ENCODE data around the gene PSPH. TPM values are rescaled to one million over a fixed set of nuclear protein-coding genes. Genes with fewer than 3 reads are reported as not detected.
"Not testable (repeated sequence)": the region's sequence is repeated elsewhere in the genome, so short reads cannot be mapped to it uniquely, and the experiment has no call there.

The PSPH gene
- total RNA-seq, 1 experiment from 2014 or later: 49.3 TPM

- Mint-ChIP-seq H3K27ac (no peak overlapping the region), H3K9me3 (no peaks in the 10 kb centered on the region), H3K4me3 (no peak overlapping the region), H3K36me3 (peaks cover 41% of the 10 kb centered on the region), H3K4me1 (peaks cover 3% of the 10 kb centered on the region), H3K27me3 (ENCODE audit: low read depth) (no peaks in the 10 kb centered on the region)
- DNase-seq (ENCODE audit: low spot score): no peak
- ChIA-PET CTCF (interaction anchor here (1.0 kb wide), 1 partner anchor 12 kb away, joined by 5 read pairs; no protein-coding TSS in a partner anchor), POLR2A (interaction anchor here (1.1 kb wide), 1 partner anchor 43 kb away, joined by 3 read pairs; no protein-coding TSS in a partner anchor)
- TF ChIP-seq, protein P1, sequence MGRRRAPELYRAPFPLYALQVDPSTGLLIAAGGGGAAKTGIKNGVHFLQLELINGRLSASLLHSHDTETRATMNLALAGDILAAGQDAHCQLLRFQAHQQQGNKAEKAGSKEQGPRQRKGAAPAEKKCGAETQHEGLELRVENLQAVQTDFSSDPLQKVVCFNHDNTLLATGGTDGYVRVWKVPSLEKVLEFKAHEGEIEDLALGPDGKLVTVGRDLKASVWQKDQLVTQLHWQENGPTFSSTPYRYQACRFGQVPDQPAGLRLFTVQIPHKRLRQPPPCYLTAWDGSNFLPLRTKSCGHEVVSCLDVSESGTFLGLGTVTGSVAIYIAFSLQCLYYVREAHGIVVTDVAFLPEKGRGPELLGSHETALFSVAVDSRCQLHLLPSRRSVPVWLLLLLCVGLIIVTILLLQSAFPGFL (CRISPR knock-in tag; IDR thresholded peaks at IDR 0.05; ENCODE audit: borderline replicate concordance): no peak
- TF ChIP-seq MYBL2 (CRISPR knock-in tag; IDR thresholded peaks at IDR 0.05) (no peak), MXD4 (CRISPR knock-in tag; IDR thresholded peaks at IDR 0.05; ENCODE audit: borderline replicate concordance) (no peak), GABPB1 (CRISPR knock-in tag; IDR thresholded peaks at IDR 0.05) (no peak), ESRRA (CRISPR knock-in tag; IDR thresholded peaks at IDR 0.05; ENCODE audit: borderline replicate concordance) (no peak)
- ATAC-seq: no peak
These were observed 26.4 kb upstream of the PSPH start for GRCh38 chr7:56077681-56078080.

DNA sequence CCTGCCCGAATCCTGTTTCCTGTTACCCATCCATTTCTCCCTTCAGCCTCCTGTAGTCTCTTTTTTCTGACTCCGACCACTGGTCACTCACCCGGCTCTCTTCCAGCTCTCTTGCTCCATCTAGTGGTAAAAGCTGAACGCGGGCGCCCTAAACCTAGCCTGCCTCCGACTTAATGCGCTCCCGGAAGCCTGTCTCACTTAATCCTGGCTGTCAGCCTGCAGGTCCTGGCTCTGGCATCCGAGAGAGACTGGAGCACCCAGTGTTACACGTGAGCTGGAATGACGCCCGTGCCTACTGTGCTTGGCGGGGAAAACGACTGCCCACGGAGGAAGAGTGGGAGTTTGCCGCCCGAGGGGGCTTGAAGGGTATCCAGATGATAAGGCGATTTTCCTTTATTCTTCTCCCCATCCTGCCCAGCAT is 23.1 kb upstream of the PSPH start:
- Mint-ChIP-seq H3K4me1 (peaks cover 3% of the 10 kb centered on the region), H3K27me3 (ENCODE audit: low read depth) (no peaks in the 10 kb centered on the region), H3K27ac (peak overlapping the region; percentile 98), H3K36me3 (peaks cover 41% of the 10 kb centered on the region), H3K4me3 (no peak overlapping the region), H3K9me3 (no peaks in the 10 kb centered on the region)
- TF ChIP-seq GRHL2 (CRISPR knock-in tag; IDR thresholded peaks at IDR 0.05; ENCODE audit: insufficient replicate concordance, severe bottlenecking): no peak
- no peak for TF ChIP-seq PRRX2 (CRISPR knock-in tag; IDR thresholded peaks at IDR 0.05)
- TF ChIP-seq, protein P2, sequence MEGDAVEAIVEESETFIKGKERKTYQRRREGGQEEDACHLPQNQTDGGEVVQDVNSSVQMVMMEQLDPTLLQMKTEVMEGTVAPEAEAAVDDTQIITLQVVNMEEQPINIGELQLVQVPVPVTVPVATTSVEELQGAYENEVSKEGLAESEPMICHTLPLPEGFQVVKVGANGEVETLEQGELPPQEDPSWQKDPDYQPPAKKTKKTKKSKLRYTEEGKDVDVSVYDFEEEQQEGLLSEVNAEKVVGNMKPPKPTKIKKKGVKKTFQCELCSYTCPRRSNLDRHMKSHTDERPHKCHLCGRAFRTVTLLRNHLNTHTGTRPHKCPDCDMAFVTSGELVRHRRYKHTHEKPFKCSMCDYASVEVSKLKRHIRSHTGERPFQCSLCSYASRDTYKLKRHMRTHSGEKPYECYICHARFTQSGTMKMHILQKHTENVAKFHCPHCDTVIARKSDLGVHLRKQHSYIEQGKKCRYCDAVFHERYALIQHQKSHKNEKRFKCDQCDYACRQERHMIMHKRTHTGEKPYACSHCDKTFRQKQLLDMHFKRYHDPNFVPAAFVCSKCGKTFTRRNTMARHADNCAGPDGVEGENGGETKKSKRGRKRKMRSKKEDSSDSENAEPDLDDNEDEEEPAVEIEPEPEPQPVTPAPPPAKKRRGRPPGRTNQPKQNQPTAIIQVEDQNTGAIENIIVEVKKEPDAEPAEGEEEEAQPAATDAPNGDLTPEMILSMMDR (IDR thresholded peaks at IDR 0.05): peak; percentile 85
- DNase-seq (ENCODE audit: low spot score): peak; percentile 86
- peak; percentile 94 for ATAC-seq
- ChIA-PET POLR2A (interaction anchor here (0.6 to 2.6 kb wide), 3 partner anchors 9 to 42 kb away, joined by 4 to 16 read pairs (median 13); partner anchors contain the start of genes CCT6A and PSPH), CTCF (interaction anchor here (0.5 to 2.4 kb wide), 18 partner anchors 9 to 433 kb away, joined by 3 to 18 read pairs (median 5); partner anchors contain the start of genes CCT6A, NIPSNAP2, PHKG1 and PSPH)

GRCh38 chr7:56066376-56066775 is 15.1 kb upstream of the PSPH start:
- ATAC-seq; CTCF ChIA-PET; H3K27ac Mint-ChIP-seq; H3K27me3 Mint-ChIP-seq (ENCODE audit: low read depth); H3K9me3 Mint-ChIP-seq; DNase-seq (ENCODE audit: low spot score); POLR2A ChIA-PET; H3K4me3 Mint-ChIP-seq: not testable (repeated sequence)
- Mint-ChIP-seq H3K4me1 (peaks cover 16% of the 10 kb centered on the region), H3K36me3 (peaks cover 48% of the 10 kb centered on the region)

- ATAC-seq (peak; percentile 90), DNase-seq (ENCODE audit: low spot score) (peak; percentile 88)
- Mint-ChIP-seq H3K9me3 (no peaks in the 10 kb centered on the region), H3K4me1 (peaks cover 16% of the 10 kb centered on the region), H3K27ac (peak within 1 kb of the TSS; percentile 83), H3K4me3 (peak within 1 kb of the TSS; percentile 90), H3K27me3 (ENCODE audit: low read depth) (no peaks in the 10 kb centered on the region), H3K36me3 (peaks cover 56% of the 10 kb centered on the region)
- ChIA-PET POLR2A (interaction anchor here (0.6 to 2.9 kb wide), 4 partner anchors 13 to 432 kb away, joined by 3 to 41 read pairs (median 10); partner anchors contain the start of genes CCT6A and PSPH), CTCF (interaction anchor here (0.7 to 2.3 kb wide), 6 partner anchors 10 to 100 kb away, joined by 3 to 13 read pairs (median 6); partner anchors contain the start of genes CCT6A, NIPSNAP2 and PSPH)
- no peak for TF ChIP-seq FOXJ3 (CRISPR knock-in tag; IDR thresholded peaks at IDR 0.05; ENCODE audit: borderline replicate concordance)
- TF ChIP-seq, protein P3, sequence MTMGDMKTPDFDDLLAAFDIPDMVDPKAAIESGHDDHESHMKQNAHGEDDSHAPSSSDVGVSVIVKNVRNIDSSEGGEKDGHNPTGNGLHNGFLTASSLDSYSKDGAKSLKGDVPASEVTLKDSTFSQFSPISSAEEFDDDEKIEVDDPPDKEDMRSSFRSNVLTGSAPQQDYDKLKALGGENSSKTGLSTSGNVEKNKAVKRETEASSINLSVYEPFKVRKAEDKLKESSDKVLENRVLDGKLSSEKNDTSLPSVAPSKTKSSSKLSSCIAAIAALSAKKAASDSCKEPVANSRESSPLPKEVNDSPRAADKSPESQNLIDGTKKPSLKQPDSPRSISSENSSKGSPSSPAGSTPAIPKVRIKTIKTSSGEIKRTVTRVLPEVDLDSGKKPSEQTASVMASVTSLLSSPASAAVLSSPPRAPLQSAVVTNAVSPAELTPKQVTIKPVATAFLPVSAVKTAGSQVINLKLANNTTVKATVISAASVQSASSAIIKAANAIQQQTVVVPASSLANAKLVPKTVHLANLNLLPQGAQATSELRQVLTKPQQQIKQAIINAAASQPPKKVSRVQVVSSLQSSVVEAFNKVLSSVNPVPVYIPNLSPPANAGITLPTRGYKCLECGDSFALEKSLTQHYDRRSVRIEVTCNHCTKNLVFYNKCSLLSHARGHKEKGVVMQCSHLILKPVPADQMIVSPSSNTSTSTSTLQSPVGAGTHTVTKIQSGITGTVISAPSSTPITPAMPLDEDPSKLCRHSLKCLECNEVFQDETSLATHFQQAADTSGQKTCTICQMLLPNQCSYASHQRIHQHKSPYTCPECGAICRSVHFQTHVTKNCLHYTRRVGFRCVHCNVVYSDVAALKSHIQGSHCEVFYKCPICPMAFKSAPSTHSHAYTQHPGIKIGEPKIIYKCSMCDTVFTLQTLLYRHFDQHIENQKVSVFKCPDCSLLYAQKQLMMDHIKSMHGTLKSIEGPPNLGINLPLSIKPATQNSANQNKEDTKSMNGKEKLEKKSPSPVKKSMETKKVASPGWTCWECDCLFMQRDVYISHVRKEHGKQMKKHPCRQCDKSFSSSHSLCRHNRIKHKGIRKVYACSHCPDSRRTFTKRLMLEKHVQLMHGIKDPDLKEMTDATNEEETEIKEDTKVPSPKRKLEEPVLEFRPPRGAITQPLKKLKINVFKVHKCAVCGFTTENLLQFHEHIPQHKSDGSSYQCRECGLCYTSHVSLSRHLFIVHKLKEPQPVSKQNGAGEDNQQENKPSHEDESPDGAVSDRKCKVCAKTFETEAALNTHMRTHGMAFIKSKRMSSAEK (CRISPR knock-in tag; IDR thresholded peaks at IDR 0.05; ENCODE audit: borderline replicate concordance): peak; percentile 93; the same call in 1 of the 2 replicates
- TF ChIP-seq FOXK1 (CRISPR knock-in tag; IDR thresholded peaks at IDR 0.05): peak; percentile 94
- TF ChIP-seq ZNF425 (CRISPR knock-in tag; conservative IDR thresholded peaks at IDR 0.05): peak; percentile 88; the same call in 1 of the 2 replicates
- peak; percentile 82; the same call in 1 of the 2 replicates for TF ChIP-seq TCF7 (CRISPR knock-in tag; IDR thresholded peaks at IDR 0.05; ENCODE audit: low read depth)
- TF ChIP-seq NR2C2 (CRISPR knock-in tag; IDR thresholded peaks at IDR 0.05): 0 out of 2 replicates have a peak, but pooled peaks have one; percentile 39
- TF ChIP-seq ZNF671 (CRISPR knock-in tag; IDR thresholded peaks at IDR 0.05): peak; percentile 94; the same call in 1 of the 2 replicates
- TF ChIP-seq SMAD3 (CRISPR knock-in tag; IDR thresholded peaks at IDR 0.05; ENCODE audit: borderline replicate concordance): peak; percentile 87; the same call in 1 of the 2 replicates
These were observed 12.8 kb upstream of the PSPH start, which contains the start of gene SUMF2 for GRCh38 chr7:56063882-56064625. TSS of gene SUMF2 (plus strand) at chr7:56064286. CDS start at chr7:56064312, 26 bp downstream.
